ENCODE measurements around the gene RGR.
A peak's percentile ranks its signal among the peaks of the same experiment; 100 is the strongest.

Gene RGR

DNA sequence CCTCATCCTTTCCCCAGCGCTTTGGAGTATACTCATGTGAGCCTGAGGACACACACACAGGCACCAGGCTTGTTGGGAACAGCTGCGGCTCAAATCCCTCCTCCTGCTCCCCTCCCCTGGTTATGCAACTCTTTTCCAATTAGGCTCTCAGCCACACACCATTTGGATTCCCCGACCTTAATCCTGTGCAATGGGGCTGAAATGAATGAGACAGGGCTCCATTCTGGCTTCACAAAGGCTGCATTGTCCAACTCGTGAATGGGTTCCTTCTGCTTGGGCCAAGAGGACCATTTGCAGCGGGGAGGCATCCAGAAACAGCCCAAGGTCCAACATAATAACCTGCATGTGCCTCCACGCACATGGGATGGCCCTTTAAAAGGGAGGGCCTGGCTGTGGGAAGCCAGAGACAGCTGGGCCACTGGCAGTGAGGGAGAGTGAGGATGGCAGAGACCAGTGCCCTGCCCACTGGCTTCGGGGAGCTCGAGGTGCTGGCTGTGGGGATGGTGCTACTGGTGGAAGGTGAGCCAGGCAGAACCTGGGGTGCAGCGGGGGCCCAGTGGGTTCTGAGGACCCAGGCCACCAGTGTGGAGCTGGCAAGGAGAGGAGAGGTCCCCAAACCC, at the start of gene RGR:
RGR (plus strand) TSS at position 403 of the 620 bp plus-strand sequence; CDS start at position 441, 38 bp downstream.
- peak in 55 of 56 donors; percentile 37 to 98 (median 89) for DNase-seq

GRCh38 chr10:84196083-84196482, 48.8 kb upstream of the RGR start:
- no peak for DNase-seq

DNA sequence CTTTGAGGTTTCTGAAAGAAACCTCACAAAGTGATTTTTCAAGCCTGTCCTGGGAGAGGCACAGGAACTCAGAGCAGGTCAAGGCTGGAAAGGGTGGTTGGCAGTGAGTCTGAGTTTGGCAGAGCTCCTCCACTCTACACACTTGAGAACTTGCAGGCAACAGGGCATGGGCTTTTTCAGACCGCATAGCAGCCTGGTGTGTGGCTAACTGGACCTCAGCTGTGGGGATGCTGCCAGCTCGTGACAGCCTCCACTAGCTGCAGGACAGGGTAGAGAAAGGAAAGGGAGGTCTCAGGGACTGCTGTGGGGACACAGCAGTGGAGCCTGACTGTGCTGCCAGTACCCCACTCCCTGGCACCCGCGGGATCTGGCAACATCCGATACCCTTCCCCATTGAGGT, 47.9 kb upstream of the RGR start:
- DNase-seq, result peak in 18 of 56 donors; percentile 2 to 48 (median 23)

DNA sequence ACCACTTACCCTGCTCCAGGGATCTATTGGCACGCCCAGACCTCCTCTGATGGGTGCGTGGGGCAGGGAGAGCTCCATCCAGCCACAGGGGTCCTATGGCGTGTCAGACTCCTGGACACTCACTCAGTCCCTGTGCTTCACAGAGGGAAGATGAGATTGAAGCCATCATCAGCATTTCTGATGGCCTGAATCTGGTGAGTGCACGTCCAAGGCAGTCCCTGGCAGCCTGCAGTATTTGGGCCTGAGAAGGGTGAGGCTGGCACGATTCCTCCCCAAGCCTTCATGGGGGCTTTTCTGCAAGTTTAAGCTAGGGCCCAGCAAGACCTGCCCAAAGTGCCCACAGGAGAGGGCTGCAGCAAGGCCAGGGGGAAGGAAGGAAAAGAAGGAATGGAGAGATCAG, 47.2 kb upstream of the RGR start:
- DNase-seq, result no peak

- DNase-seq, result no peak
Observed at GRCh38 chr10:84198206-84198915, 46.5 kb upstream of the RGR start.

DNA sequence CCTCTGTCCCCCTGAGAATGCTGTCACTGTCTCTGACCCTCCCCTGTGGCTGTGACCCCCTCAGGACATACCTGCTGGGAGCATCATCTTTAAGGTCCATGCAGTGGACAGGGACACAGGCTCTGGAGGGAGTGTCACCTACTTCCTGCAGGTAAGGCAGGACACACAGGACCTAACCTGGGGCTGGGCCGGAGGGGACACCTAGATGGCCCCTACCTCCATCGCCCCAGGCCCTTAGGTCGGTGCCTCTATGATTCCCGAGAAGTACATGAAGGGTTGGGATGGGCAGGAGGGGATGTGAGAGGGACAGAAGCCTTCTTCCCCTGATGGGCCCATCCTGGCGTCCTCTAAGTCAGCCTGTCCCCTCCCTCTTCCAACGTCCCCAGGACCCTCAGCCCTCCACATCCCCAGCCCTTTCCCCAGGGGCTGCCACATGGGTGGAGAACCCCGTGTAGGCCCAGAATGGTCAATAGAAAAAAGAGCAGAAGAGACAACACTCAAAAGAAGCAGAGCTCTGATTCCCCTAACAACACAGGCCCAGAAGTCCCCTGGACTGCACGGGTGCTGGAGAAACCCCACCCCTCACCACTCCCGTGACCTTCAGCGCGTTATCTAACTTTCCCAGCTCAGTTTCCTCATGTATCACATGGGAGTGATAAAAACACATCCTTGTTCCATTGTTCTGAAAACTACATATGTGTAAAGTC, 44.2 kb upstream of the RGR start:
- DNase-seq, result no peak

DNA sequence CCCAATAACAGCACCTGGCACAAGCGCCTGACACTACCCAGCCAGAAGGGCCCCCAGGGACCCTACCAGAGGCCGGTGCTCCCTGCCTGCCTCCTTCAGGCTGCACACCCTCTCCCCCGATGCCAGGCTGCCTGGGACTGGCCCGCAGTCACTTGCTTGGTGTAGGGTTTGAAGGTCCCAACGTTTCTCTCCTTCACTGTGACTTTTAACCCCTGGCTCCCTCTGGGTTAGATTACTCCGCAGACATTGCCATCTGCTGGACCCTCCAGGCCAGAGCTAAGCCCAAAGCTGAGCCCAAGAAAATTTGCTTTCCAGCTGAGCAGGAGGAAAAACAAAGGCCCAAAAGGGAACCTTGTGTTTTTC, 43.6 kb upstream of the RGR start:
- DNase-seq, result no peak

DNA sequence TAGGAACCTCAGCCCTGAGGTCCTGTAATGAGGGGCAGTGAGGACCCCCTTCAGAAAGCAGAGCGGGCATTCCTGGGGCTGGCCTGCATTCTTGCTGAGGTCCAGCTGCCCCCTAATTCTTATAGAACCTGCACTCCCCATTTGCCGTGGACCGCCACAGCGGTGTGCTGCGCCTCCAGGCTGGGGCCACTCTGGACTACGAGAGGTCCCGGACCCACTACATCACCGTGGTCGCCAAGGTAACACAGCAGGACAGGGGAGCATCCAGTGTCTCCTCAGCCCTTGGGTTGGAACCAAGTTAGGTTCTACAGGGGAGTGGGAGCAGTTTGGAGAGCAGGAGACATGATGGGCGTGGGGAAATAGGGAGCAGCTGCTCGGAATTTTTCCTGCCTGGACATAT, 43.2 kb upstream of the RGR start:
- DNase-seq, result no peak

- DNase-seq, result no peak
Observed at GRCh38 chr10:84202349-84202748, 42.5 kb upstream of the RGR start.

GRCh38 chr10:84204122-84204521, 40.7 kb upstream of the RGR start:
- DNase-seq, result no peak

DNA sequence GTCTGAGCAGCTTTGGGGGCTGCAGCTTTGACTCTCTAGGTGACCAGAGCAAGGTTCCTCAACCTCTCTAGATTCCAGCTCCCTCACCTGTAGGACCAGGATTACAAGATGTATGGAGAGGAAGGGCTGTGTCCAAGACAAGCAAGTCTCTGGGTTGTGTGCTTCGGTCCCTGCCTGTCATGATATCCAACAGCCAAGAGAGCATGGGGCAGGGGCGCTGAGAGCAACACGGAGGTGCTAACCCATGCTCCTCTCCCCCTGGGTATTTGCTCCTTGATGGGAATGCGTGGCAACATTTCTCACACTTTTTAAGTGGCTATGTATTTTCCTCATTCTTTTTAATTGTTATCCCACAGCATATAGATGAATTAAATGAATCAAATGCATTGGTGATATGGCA, 40.2 kb upstream of the RGR start:
- DNase-seq, result no peak

GRCh38 chr10:84205049-84205852, 39.6 kb upstream of the RGR start:
- peak in 43 of 56 donors; percentile 5 to 84 (median 38) for DNase-seq

DNA sequence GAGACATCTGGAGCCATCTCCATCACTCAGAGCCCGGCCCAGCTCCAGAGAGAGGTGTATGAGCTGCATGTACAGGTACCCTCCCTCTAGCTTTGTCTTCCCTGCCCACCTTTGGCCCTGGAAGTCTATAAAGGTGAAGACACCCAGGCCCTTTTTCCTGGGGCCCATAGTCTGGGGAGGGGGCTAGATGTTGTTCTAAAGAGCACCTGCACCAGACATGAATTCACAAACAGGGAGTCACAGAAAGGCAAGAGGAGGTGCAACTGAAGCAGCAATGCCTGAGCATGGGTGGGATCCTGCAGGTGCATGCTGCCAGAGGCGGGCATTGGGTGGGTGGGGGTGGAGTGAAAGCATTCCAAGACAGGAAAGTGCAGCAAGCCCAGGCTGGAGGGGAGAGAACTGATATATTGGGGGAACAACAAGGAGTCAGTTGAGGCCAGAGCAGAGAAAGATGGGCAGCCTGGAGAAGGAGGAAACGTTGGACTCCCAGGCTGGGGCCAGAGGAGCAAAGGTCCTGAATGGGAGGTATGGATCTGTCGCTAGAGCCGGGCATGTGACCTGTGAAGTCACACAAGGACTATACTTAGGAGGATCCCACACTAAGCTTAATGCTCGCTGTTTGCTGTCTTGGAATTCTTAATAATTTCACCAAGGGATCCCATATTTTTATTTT, 38.9 kb upstream of the RGR start:
- DNase-seq, result peak in 1 of 56 donors; percentile 10

DNA sequence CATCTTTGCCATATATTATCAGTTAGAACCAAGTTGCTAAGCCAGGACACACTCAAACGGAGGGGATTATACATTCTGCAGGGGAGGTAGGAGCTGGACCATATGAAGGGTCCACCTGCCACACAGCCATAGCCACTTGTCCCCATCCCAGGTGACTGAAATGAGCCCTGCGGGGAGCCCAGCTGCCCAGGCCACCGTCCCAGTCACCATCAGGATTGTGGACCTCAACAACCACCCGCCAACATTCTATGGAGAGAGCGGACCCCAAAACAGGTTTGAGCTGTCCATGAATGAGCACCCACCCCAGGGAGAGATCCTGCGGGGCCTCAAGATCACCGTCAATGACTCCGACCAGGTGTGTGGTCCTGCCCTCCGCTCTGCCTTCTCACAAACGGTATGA, 36.8 kb upstream of the RGR start:
- DNase-seq, result no peak

- no peak for DNase-seq
Observed at GRCh38 chr10:84211566-84211965, 33.3 kb upstream of the RGR start.

DNA sequence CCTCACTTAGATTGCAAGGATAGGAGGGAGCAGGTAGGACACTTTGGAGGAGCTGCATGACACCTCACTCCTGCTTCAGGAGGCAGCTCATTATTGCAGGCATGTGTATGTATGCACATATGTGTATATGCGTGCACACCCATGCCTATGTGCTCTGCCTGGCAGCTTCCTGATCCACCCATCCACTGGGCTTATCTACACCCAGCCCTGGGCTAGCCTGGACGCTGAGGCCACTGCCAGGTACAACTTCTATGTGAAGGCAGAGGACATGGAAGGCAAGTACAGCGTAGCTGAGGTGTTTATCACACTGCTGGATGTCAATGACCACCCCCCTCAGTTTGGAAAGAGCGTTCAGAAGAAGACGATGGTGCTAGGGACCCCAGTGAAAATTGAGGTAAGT, 32.8 kb upstream of the RGR start:
- no peak for DNase-seq

GRCh38 chr10:84213076-84213475, 31.8 kb upstream of the RGR start:
- no peak for DNase-seq

DNA sequence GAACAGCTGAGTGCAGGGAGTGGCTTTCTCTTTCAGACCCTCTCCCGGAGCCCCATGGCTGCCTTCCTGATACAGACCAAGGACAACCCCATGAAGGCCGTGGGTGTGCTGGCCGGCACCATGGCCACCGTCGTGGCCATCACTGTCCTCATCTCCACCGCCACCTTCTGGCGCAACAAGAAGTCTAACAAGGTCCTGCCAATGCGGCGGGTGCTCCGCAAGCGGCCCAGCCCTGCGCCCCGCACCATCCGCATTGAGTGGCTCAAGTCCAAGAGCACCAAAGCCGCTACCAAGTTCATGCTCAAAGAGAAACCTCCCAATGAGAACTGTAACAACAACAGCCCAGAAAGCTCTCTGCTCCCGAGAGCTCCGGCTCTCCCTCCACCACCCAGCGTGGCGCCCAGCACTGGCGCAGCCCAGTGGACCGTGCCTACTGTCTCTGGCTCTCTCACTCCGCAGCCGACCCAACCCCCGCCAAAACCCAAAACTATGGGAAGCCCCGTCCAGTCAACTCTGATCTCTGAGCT, 30.7 kb upstream of the RGR start:
- DNase-seq, result no peak

GRCh38 chr10:84214612-84215235, 30.1 kb upstream of the RGR start:
- peak in 9 of 56 donors; percentile 13 to 61 (median 22) for DNase-seq

- DNase-seq, result no peak
Observed at GRCh38 chr10:84216834-84217233, 28.0 kb upstream of the RGR start.

Measured in amygdala (tissue), 56 donors.